ENCODE data around the gene RAPGEF2.

- TF ChIP-seq SP1 (IDR thresholded peaks at IDR 0.05) (no peak), TARDBP (IDR thresholded peaks at IDR 0.05) (no peak), FOXM1 (IDR thresholded peaks at IDR 0.05; ENCODE audit: borderline replicate concordance) (no peak)
Observed at GRCh38 chr4:159148441-159148840, 45.6 kb downstream of the RAPGEF2 start.
